CD4-positive, alpha-beta T cell treated with Interleukin-4 for 4 hours (primary cell): ENCODE results near the gene MSI2.

Experiments
- DNase-seq: peaks from one replicate; pipeline ENCODE4 v3.0.0-alpha.2; 2020

Gene MSI2

GRCh38 chr17:57713140-57713539, 456.8 kb downstream of the MSI2 start:
- no peak for DNase-seq

GRCh38 chr17:57714665-57715180, 458.4 kb downstream of the MSI2 start:
- no peak for DNase-seq

GRCh38 chr17:57715981-57716380, 459.7 kb downstream of the MSI2 start:
- DNase-seq = no peak

GRCh38 chr17:57718878-57719277, 462.6 kb downstream of the MSI2 start:
- no peak for DNase-seq

GRCh38 chr17:57720386-57721035, 464.2 kb downstream of the MSI2 start:
- DNase-seq = no peak

GRCh38 chr17:57721967-57722703, 465.8 kb downstream of the MSI2 start:
- DNase-seq = no peak

GRCh38 chr17:57722704-57723043, 466.4 kb downstream of the MSI2 start:
- no peak for DNase-seq

- DNase-seq = no peak
These were observed 467.2 kb downstream of the MSI2 start for GRCh38 chr17:57723427-57724025.

GRCh38 chr17:57724026-57724728, 467.9 kb downstream of the MSI2 start:
- DNase-seq = no peak

- DNase-seq = no peak
These were observed 468.4 kb downstream of the MSI2 start for GRCh38 chr17:57724729-57725125.

GRCh38 chr17:57726213-57726790, 470.0 kb downstream of the MSI2 start:
- DNase-seq = no peak

GRCh38 chr17:57726838-57727237, 470.5 kb downstream of the MSI2 start:
- no peak for DNase-seq

- no peak for DNase-seq
These were observed 471.4 kb downstream of the MSI2 start for GRCh38 chr17:57727630-57728175.

GRCh38 chr17:57730026-57730701, 473.8 kb downstream of the MSI2 start:
- no peak for DNase-seq

- no peak for DNase-seq
These were observed 475.7 kb downstream of the MSI2 start for GRCh38 chr17:57732062-57732461.

- no peak for DNase-seq
These were observed 476.8 kb downstream of the MSI2 start for GRCh38 chr17:57733085-57733484.
